ENCODE results near the gene CMSS1. TPM values are rescaled to one million over a fixed set of nuclear protein-coding genes. Genes with fewer than 3 reads are reported as not detected.
A peak's percentile ranks its signal among the peaks of the same experiment; 100 is the strongest.

The CMSS1 gene
- total RNA-seq, 1 experiment from 2014 or later: 70.6 TPM

DNA sequence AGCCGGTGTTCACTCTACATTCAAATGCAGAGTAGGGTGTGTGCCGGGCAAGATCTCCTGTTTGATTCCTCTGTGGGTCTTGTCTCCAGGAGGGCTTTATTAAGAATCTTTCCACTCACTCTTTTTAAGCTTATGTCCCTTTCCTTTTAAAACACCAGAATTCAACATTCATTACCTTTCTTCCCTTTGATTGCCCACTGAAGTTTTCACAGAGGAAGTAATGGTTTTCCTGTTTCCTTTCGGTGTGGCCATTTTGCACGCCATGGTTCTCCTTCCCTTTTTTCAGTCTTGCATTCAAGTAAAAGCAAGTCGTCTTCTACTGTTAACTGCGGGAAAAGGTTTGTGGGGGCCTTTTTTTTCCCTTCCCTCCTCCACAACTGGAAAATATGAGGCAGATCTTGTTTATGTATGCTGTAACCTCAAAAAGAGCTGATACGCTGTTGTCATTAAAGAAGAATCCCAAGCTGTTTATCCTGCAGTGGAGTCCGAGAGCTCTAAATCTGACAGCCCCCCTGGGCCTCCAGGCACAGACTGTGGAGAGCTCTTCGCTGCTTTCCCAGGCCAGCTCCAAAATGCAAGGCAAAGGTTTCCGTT is 256.1 kb downstream of the CMSS1 start:
- Mint-ChIP-seq H3K27ac (peak overlapping the region; percentile 97), H3K9me3 (no peaks in the 10 kb centered on the region), H3K4me3 (peak overlapping the region; percentile 53), H3K27me3 (ENCODE audit: low read depth) (no peaks in the 10 kb centered on the region), H3K36me3 (no peaks in the 10 kb centered on the region), H3K4me1 (peaks cover 51% of the 10 kb centered on the region)
- DNase-seq (ENCODE audit: low spot score) (peak; percentile 28), ATAC-seq (peak; percentile 80)
- ChIA-PET CTCF (interaction anchor here (1.5 to 1.6 kb wide), 2 partner anchors 16 to 180 kb away, joined by 10 to 11 read pairs; no protein-coding TSS in a partner anchor), POLR2A (no interaction called here)
- TF ChIP-seq FOXJ3 (CRISPR knock-in tag; IDR thresholded peaks at IDR 0.05; ENCODE audit: borderline replicate concordance) (no peak), CREM (CRISPR knock-in tag; IDR thresholded peaks at IDR 0.05) (no peak), ZNF317 (CRISPR knock-in tag; IDR thresholded peaks at IDR 0.05; ENCODE audit: borderline replicate concordance, low read depth) (no peak), NFYB (CRISPR knock-in tag; conservative IDR thresholded peaks at IDR 0.05; ENCODE audit: low read depth) (no peak), SOX15 (CRISPR knock-in tag; IDR thresholded peaks at IDR 0.05) (no peak), SP1 (CRISPR knock-in tag; conservative IDR thresholded peaks at IDR 0.05) (no peak), TCF7 (CRISPR knock-in tag; IDR thresholded peaks at IDR 0.05; ENCODE audit: low read depth) (no peak), ZNF121 (CRISPR knock-in tag; IDR thresholded peaks at IDR 0.05) (no peak), ZNF232 (CRISPR knock-in tag; IDR thresholded peaks at IDR 0.05) (no peak), NR1H2 (CRISPR knock-in tag; IDR thresholded peaks at IDR 0.05) (no peak), MXD4 (CRISPR knock-in tag; IDR thresholded peaks at IDR 0.05; ENCODE audit: borderline replicate concordance) (no peak), HMGXB4 (CRISPR knock-in tag; IDR thresholded peaks at IDR 0.05) (no peak), GRHL2 (CRISPR knock-in tag; IDR thresholded peaks at IDR 0.05; ENCODE audit: insufficient replicate concordance, severe bottlenecking) (no peak), ZNF396 (CRISPR knock-in tag; IDR thresholded peaks at IDR 0.05; ENCODE audit: borderline replicate concordance) (no peak), SMAD3 (CRISPR knock-in tag; IDR thresholded peaks at IDR 0.05; ENCODE audit: borderline replicate concordance) (no peak), OVOL2 (CRISPR knock-in tag; IDR thresholded peaks at IDR 0.05; ENCODE audit: borderline replicate concordance) (no peak), GTF2I (CRISPR knock-in tag; conservative IDR thresholded peaks at IDR 0.05) (no peak)
- TF ChIP-seq, protein P1, sequence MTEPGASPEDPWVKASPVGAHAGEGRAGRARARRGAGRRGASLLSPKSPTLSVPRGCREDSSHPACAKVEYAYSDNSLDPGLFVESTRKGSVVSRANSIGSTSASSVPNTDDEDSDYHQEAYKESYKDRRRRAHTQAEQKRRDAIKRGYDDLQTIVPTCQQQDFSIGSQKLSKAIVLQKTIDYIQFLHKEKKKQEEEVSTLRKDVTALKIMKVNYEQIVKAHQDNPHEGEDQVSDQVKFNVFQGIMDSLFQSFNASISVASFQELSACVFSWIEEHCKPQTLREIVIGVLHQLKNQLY (CRISPR knock-in tag; IDR thresholded peaks at IDR 0.05): no peak
- TF ChIP-seq, protein P2, sequence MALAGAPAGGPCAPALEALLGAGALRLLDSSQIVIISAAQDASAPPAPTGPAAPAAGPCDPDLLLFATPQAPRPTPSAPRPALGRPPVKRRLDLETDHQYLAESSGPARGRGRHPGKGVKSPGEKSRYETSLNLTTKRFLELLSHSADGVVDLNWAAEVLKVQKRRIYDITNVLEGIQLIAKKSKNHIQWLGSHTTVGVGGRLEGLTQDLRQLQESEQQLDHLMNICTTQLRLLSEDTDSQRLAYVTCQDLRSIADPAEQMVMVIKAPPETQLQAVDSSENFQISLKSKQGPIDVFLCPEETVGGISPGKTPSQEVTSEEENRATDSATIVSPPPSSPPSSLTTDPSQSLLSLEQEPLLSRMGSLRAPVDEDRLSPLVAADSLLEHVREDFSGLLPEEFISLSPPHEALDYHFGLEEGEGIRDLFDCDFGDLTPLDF (CRISPR knock-in tag; IDR thresholded peaks at IDR 0.05): no peak

GRCh38 chr3:100075196-100075595 is 257.5 kb downstream of the CMSS1 start:
- no peak for ATAC-seq
- no peaks in the 10 kb centered on the region for H3K9me3 Mint-ChIP-seq
- TF ChIP-seq SP1 (CRISPR knock-in tag; conservative IDR thresholded peaks at IDR 0.05) (no peak), ZNF512 (CRISPR knock-in tag; IDR thresholded peaks at IDR 0.05; ENCODE audit: borderline replicate concordance) (no peak), ZNF423 (CRISPR knock-in tag; IDR thresholded peaks at IDR 0.05) (no peak), ZNF232 (CRISPR knock-in tag; IDR thresholded peaks at IDR 0.05) (no peak), MXD4 (CRISPR knock-in tag; IDR thresholded peaks at IDR 0.05; ENCODE audit: borderline replicate concordance) (no peak), SMAD4 (CRISPR knock-in tag; IDR thresholded peaks at IDR 0.05) (no peak), CREM (CRISPR knock-in tag; IDR thresholded peaks at IDR 0.05) (no peak), NFE2L1 (CRISPR knock-in tag; IDR thresholded peaks at IDR 0.05) (no peak), ATF1 (CRISPR knock-in tag; IDR thresholded peaks at IDR 0.05) (no peak), TP53 (CRISPR knock-in tag; IDR thresholded peaks at IDR 0.05) (no peak), CBFB (CRISPR knock-in tag; IDR thresholded peaks at IDR 0.05; ENCODE audit: low read depth) (no peak)
- TF ChIP-seq, protein P3, sequence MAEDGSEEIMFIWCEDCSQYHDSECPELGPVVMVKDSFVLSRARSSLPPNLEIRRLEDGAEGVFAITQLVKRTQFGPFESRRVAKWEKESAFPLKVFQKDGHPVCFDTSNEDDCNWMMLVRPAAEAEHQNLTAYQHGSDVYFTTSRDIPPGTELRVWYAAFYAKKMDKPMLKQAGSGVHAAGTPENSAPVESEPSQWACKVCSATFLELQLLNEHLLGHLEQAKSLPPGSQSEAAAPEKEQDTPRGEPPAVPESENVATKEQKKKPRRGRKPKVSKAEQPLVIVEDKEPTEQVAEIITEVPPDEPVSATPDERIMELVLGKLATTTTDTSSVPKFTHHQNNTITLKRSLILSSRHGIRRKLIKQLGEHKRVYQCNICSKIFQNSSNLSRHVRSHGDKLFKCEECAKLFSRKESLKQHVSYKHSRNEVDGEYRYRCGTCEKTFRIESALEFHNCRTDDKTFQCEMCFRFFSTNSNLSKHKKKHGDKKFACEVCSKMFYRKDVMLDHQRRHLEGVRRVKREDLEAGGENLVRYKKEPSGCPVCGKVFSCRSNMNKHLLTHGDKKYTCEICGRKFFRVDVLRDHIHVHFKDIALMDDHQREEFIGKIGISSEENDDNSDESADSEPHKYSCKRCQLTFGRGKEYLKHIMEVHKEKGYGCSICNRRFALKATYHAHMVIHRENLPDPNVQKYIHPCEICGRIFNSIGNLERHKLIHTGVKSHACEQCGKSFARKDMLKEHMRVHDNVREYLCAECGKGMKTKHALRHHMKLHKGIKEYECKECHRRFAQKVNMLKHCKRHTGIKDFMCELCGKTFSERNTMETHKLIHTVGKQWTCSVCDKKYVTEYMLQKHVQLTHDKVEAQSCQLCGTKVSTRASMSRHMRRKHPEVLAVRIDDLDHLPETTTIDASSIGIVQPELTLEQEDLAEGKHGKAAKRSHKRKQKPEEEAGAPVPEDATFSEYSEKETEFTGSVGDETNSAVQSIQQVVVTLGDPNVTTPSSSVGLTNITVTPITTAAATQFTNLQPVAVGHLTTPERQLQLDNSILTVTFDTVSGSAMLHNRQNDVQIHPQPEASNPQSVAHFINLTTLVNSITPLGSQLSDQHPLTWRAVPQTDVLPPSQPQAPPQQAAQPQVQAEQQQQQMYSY (CRISPR knock-in tag; IDR thresholded peaks at IDR 0.05): no peak
- TF ChIP-seq, protein P1 (CRISPR knock-in tag; IDR thresholded peaks at IDR 0.05): no peak

More at GRCh38 chr3:100075196-100075595, 257.5 kb downstream of the CMSS1 start:
- Mint-ChIP-seq H3K27me3 (ENCODE audit: low read depth) (no peaks in the 10 kb centered on the region), H3K4me3 (no peak overlapping the region), H3K36me3 (no peaks in the 10 kb centered on the region), H3K4me1 (peaks cover 44% of the 10 kb centered on the region), H3K27ac (peak overlapping the region; percentile 33)
- DNase-seq (ENCODE audit: low spot score): no peak
- ChIA-PET POLR2A (no interaction called here), CTCF (interaction anchor here (1.1 to 2.8 kb wide), 2 partner anchors 179 to 243 kb away, joined by 3 to 14 read pairs; no protein-coding TSS in a partner anchor)
